Pons (tissue), 1 donor: ENCODE measurements around the gene CEACAM1.
"Not testable (repeated sequence)": the region's sequence is repeated elsewhere in the genome, so short reads cannot be mapped to it uniquely, and the experiment has no call there.

ENCODE experiments used
- DNase-seq: peaks from one replicate; pipeline ENCODE4 v3.0.0-alpha.2; 2016; ENCODE audit warnings: low spot score

Gene CEACAM1

DNA sequence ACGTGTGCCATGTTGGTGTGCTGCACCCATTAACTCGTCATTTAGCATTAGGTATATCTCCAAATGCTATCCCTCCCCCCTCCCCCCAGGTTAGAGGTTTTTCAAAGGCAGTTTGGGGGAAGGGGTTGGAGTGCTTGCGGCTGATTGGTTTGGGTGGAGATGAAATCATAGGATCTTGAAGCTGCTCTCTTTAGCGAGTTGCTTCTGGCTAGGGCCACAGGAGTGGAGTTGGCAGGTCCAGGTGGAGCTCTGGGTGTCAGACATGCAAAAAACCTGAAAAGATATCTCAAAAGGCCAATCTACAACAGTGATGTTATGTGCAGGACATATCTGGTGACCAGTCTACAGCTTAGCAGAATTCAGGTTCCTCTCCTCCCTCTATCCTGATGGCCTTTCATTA is 52.9 kb downstream of the CEACAM1 start:
- DNase-seq = no peak

DNA sequence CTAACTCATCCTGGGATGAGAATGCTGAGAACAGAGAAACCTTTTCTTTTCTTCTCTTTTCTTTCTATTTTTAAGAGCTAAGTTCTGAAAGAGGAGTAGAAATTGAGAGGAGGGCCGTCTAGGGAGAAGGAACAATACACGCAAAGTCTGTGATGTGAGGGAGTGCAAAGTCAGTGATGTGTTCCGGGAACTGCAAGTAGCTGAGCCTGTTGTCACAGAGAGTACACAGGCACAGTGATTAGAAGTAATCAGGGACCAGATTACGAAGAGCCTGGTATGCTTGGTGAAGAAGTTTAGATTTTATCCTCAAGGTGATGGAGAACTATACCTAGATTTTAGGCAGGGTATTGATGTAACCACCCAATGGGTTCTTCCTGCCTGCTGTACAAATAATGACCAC is 53.5 kb downstream of the CEACAM1 start:
- peak; percentile 63 for DNase-seq

DNA sequence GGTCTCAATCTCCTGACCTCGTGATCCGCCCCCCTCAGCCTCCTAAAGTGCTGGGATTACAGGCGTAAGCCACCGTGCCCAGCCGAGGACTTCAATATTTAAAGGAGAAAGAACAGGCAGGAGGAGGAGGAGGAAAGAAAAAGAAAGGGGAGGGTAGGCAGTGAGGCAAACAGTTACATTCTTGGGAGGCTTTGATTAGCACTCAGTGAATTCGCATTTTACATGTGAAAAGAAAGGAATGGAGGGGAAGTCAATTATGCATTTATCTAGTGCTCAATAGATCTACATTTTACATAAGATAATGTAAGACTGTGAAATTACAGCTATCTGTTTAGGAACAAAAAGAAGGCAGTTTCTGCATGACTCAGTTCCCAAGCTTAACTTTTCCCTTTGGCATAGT is 54.6 kb downstream of the CEACAM1 start:
- DNase-seq = no peak

DNA sequence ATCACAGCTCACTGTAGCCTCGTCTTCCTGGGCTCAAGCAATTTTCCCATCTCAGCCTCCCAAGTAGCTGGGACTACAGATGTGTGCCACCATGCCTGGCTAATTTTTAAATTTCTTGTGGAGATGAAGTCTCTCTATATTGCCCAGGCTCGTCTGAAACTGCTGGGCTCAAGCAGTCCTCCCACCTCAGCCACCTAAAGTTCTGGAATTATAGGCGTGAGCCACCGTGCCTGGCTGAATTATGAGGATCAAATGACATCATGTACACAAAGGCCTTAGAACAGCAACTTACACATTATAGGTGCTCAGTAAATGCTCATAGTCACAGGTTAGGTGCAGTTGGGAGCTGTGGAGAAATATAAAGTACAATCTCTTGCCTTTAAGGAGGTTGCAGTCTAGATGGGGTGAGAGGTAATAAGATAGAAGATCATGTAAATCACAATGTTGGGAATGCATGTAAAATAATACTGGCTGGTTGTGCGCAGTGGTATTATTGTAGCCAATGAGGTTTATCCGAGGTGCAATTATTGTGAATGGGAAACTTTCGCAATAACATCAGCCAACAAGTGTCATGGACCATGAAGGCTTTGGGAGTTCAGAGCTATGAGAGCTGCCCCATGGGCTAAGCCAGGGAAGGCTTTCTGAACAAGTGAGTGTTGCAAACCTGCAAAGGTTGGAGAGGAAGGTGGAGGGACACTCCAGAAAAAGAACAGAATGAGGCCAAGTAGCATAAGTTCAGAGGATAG is 55.7 kb downstream of the CEACAM1 start:
- DNase-seq = no peak

DNA sequence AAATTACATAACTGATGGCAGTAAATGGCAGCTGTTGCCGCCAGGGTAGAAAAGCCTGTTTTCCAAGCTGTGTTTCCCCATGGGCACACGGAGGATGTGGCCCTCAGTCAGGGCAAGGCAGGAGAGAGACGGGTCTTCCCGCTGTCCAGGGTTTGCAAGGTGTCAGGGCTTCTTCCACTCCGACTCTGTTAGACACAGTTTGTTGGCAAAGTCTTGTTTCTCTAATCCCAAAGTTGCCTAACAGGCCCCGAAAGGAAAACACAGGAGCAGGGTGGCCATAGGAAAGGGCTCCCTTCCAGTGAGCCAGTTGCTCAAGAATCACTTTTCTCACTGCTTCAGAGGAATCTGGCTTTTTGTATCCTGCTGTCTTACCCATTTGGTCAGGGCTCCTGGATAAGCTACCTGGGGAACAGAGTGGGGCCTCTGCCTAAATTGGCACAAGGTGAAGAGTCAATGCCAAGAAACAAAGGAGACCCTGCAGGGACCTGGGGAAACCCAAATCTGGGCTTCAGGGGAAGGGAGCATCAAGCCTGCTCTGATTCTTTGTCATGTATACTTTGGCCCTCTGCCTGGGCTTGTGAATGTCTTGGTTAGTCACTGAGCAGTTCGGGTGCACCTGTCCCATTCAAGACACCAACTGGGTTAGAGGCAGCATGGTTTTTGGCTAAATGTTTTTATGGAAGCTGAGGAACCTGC is 56.6 kb downstream of the CEACAM1 start:
- no peak for DNase-seq

DNA sequence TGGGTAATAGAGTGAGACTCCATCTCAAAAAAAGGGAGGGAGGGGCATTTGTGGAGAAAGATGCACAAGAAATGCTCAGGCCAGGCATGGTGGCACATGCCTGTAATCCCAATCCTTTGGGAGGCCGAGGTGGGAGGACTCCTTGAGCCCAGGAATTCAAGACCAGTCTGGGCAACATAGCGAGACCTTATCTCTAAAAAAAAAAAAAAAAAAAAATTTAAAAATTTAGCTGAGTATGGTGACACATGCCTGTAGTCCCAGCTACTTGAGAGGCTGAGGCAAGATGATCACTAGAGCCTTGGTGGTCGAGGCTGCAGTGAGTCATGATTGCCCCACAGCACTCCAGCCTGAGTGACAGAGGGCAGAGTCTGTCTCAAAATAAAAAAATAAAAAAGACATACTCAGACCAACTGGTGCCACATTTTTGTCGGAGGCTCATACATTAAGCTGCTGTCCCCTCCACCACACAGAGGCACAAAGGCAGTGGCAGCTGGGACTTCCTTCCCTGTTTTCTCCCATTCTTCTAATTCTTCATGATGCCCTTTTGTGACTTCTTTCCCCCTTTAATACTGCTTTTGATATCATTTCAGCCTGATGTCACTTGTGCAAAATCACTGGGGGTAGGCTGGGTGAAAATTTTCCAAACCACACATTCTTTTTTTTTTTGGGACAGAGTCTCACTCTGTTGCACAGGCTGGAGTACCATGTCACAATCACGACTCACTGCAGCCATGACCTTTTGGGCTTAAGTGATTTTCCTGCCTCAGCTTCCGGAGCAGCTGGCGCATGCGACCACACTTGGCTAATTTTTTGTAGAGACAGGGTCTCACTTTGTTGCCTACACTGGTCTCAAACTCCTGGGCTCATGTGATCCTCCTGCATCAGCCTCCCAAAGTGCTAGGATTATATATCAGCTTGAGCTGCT is 58.7 kb downstream of the CEACAM1 start:
- no peak for DNase-seq

DNA sequence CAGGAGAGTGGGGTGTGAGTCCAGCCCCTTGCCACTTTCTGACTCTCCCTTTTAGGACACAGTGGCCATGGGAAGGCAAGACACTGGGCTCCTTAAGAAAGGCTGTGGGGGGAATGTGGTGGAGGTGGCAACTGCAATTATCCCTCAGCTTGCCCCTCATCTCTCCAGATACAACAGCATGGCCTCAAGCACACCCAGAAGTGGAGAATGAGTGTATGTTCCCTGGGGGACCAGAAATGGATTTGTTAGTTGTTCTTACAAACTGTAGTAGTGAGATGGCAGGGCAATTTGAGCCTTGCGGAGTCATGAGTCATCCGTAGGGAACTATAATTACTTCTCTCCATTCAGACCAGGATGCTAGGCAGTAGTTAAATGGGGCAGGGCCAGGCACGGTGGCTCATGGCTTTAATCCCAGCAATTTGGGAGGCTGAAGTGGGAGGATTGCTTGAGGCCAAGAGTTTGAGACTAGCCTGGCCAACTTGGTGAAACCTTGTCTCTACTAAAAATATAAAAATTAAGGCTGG is 59.9 kb downstream of the CEACAM1 start:
- DNase-seq = no peak

DNA sequence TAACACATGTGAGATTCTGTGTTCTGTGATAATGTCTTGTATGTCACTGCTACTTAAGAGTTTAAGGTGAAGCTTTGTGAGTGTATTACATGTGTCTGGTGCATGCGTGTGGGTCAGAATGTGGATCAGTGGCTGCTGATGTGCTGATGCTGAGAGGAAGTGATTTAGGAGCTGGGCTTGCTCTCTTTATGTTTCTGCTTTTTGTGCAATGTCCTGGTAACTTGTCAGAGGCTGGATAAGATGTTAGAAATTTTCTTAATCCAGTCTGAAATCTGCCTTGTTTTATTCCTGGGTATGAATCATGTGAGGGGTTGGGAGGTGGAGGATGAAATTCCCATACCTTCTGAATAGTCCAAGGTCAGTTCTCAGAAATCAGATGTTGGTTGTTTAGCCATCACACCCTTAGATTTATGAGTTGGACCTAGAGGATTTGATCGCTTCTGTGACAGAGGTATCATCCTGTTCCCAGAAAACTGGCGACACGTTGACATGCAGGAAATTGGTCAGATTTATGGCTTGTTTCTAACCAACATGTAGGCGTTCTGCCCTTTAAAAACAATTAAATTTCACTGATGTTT is 61.0 kb downstream of the CEACAM1 start:
- DNase-seq = peak; percentile 75

DNA sequence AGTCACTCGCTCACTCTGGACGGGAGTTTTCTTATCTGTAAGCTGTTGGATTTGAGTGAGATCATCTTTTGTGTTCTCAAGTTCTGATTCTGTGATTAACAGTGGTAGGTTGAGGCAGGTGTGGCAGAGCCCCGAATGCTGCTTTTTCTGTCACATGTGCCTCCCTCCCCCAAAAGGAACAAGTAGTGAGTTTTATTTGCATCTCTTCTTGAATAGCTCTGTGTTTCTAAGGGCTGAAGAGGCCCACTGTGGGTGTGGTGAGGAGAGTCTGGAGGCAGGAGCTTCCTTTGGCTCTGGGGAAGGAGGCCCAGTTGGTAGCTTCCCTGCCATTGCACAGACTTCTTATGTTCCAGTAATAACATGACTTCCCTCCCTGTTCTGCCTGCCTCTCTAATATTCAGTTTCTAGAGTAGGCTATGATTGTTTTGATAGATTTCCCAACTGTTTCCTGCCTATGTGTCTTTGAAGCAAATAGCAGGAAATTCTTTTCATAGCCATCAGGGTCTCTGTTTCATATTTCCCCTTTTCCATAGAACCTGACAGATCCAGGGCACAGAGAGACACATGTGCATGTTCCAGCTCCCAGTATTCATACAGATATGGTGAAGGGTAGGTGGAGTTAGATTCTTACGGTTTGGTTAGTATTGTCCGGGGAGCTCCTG is 61.6 kb downstream of the CEACAM1 start:
- peak; percentile 40 for DNase-seq

DNA sequence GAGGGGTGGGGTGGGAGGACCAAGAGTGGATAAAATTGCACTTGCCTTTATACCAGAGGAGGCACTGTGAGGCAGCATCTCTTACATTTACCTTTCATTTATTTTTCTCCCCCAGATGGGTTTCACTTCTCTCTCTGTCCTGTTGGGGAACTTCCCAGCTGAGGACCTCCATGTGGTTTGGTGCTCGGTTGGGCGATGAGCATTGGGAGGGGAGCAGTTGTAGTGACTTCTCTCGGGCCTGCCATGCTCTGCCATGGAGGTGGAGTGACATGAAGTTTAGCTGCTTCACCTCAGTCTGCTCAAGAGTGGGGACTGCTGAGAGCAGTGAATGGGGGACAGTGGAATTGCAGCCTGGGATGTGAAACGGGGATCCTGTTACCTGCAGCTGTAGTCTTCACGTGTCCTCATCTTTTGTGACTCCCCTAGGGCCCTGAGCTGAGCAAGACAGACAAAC is 62.4 kb downstream of the CEACAM1 start:
- peak; percentile 53 for DNase-seq

DNA sequence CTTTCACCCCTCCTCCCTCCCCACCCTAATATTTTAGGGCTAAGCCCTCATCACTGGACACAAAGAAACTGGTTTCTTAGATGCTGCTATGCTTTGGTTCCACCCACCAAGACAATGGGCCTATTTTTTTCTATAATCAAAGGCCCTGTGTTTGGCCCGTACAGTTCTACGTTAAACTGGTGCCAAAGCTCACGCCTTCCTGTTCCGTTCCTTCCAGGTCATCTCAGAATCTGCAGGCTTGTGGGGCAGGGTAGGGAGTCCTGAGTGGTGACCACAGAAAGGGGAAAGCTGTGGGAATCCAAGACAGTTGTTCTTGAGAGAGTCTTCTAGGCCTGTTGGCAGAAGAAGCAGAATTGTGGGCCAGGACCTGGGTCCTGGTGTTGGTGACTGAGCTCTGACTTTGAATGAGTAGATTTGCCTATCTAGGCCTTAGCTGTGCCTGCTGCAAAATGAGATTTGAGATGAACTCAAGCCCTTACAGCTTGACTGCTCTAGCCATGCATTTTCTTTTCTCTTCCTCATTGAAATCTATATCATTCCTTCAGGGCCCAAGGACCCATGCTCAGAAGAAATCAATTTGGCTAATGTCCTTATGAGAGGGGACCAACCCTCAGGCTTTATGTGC is 66.5 kb downstream of the CEACAM1 start:
- peak; percentile 98 for DNase-seq

DNA sequence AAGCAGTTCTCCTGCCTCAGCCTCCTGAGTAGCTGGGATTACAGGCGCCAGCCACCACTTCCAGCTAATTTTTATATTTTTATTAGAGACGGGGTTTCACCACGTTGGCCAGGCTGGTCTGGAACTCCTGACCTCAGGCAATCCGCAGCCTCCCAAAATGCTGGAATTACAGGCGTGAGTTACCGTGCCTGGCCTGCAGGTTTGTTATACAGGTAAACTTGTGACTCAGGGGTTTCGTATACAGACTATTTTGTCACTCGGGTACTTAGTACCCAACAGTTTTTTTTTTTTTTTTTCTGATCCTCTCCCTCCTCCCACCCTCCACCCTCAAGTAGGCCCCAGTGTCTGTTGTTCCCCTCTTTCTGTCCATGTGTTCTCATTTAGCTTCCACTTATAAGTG is 67.0 kb downstream of the CEACAM1 start:
- not testable (repeated sequence) for DNase-seq

DNA sequence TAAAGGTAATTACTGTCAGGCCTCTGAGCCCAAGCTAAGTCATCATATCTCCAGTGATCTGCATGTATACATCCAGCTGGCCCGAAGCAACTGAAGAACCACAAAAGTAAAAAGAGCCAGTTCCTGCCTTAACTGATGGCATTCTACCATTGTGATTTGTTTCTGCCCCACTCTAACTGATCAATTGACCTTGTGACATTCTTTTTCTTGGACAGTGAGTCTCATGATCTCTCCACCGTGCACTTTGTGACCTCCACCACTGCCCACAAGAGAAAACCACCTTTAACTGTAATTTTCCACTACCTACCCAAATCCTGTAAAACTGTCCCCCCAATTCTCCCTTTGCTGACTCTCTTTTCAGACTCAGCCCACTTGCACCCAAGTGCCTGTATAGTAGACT is 68.4 kb downstream of the CEACAM1 start:
- DNase-seq = no peak
